ENCODE results near the gene SSBP3. TPM values are rescaled to one million over a fixed set of nuclear protein-coding genes. Genes with fewer than 3 reads are reported as not detected.

SSBP3 gene
- total RNA-seq, 1 experiment from 2014 or later = 13.6 TPM

- DNase-seq (ENCODE audit: low spot score) = no peak
Measured at GRCh38 chr1:54266908-54267307, 139.3 kb downstream of the SSBP3 start.

DNA sequence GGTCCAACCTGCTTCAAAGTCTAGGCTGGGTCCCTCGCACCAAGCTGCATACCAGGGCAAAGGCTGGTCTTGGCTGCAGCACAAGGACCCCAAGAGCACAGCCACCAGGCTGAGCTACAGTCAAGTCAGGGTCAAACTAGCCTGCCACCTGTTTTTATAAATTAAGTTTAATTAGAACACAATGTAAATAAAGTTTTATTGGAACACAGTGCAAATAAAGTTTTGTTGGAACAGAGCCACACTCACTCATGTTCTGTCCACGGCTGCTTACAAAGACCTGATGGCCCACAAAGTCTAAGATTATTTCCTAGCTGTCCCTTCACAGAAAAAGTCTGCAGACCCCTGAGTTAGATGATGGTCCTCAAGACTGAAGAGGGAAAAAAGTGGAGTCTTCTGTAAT, 140.0 kb downstream of the SSBP3 start:
- no peak for DNase-seq (ENCODE audit: low spot score)

GRCh38 chr1:54265659-54266058, 140.5 kb downstream of the SSBP3 start:
- no peak for DNase-seq (ENCODE audit: low spot score)

- no peak for DNase-seq (ENCODE audit: low spot score)
Measured at GRCh38 chr1:54265126-54265525, 141.1 kb downstream of the SSBP3 start.

GRCh38 chr1:54263601-54264226, 142.5 kb downstream of the SSBP3 start:
- no peak for DNase-seq (ENCODE audit: low spot score)

DNA sequence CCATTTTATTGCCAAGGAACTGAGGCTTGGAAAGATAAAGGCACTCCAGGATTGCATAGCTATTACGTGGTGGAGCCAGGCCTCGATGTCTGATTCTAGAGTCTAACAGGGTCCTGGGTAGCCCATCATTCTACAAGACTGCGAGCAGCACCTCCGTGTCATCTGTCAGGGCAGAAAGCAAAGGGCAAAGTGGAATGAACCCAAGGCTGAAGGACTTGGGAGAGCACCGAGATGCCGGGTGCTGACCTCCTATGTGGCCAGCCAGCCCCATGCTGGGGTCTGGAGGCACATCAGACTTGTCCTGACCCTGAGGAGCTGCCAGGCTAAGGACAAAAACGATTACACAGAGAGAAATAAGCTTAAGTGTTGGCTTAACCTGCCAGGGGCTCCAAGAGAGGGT, 143.9 kb downstream of the SSBP3 start:
- DNase-seq (ENCODE audit: low spot score) = no peak

DNA sequence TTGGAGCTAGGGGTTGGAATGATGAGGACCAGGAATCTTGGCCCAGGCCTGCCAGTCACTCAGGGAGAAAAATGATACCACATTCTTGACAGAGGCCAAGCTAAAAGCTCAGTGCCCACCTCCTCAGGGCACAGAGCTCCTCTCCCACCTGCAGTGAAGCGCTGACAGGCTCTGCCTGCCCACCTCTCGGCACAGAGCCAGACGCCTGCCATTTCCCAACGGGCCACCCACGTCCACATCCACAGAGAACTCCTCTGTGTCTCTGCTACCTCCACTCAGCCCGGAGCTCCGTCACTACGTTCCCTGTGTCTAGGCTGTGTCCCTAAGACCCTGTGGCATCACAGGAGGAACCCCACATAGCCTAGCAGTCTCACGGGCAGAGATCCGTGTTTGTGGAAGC, 145.4 kb downstream of the SSBP3 start:
- DNase-seq (ENCODE audit: low spot score) = no peak

DNA sequence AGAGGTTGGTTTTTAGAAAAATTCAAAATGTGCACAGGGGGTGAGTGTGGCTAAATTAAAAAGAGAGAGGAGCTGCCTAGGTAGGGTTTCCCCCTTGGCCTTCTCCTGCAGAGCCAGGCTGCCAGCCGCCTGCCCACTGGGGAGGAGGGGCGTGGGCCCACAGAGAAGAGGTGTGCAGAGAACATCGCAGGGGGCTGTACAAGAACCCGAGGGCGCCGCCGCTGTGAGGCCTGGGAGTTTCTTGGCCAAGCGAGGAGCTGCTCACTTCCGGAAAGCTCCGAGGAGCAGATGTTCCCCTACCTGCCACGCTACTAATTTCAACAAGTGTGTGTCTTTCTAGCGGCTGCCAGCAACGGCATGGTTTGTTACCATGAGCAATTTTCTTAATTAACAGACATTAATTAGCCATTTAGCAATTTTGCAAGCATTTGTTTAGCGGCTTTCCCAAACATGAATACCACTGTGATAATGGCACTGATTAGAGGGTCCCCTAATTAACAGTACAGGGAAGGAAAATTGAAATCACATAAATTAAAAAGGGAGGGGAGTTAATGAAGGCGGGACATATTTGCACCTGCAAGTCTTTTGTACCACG, 146.6 kb downstream of the SSBP3 start:
- DNase-seq (ENCODE audit: low spot score) = no peak

- DNase-seq (ENCODE audit: low spot score) = no peak
Measured at GRCh38 chr1:54257876-54258275, 148.3 kb downstream of the SSBP3 start.

DNA sequence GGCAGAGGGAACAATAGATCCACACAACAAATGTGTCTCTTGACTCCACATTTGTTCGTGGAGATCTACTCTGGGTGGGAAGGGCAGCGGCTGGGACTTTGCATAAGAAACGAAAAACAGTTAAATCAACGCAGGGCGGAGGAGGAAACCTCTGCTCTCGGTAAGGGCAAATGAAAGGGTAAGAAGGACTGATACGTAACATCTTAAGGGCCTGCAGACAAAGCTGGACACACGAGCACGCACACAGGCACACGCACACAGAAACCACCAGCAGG, 148.9 kb downstream of the SSBP3 start:
- no peak for DNase-seq (ENCODE audit: low spot score)

GRCh38 chr1:54256522-54257345, 149.5 kb downstream of the SSBP3 start:
- no peak for DNase-seq (ENCODE audit: low spot score)

- DNase-seq (ENCODE audit: low spot score) = peak; percentile 72
Measured at GRCh38 chr1:54255026-54255702, 151.0 kb downstream of the SSBP3 start.

DNA sequence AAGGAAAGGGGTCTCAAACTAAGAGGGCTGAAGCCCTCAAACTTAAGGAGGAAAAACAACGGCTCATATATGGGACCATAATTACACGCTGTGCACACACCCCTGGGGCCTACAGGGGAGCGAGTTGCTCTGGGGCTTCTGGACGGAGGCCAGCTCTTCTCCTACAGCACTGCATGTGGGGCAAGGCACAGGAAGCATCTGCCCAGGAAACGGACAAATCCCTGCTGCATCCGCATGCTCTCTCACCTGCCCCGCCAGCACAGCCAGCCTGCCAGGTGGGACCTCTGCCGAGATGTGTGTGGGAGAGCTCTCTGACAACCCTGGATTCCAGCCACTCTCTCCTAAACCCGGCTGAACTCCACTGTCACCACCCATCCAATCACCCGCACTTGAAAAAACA, 152.1 kb downstream of the SSBP3 start:
- DNase-seq (ENCODE audit: low spot score) = peak; percentile 60

DNA sequence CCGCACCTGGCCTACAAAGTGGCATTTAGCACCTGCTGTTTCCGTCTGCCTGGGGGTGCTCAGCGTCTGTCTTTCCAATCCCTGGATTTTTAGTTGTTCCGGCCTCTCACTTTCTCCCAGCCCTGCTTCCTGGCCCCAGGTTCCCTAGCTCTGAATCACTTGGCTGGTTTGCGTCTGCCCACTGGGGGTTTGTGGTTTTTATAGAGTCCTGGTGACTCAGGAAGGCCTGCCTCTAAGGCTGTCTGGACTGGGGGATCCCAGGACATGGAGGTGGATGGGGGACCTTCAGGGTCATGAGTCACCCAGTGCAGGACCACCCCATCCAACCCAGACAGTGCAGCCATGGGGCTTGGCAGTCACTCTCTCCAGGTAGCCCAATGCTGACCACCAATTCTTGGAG, 152.7 kb downstream of the SSBP3 start:
- DNase-seq (ENCODE audit: low spot score) = peak; percentile 90

DNA sequence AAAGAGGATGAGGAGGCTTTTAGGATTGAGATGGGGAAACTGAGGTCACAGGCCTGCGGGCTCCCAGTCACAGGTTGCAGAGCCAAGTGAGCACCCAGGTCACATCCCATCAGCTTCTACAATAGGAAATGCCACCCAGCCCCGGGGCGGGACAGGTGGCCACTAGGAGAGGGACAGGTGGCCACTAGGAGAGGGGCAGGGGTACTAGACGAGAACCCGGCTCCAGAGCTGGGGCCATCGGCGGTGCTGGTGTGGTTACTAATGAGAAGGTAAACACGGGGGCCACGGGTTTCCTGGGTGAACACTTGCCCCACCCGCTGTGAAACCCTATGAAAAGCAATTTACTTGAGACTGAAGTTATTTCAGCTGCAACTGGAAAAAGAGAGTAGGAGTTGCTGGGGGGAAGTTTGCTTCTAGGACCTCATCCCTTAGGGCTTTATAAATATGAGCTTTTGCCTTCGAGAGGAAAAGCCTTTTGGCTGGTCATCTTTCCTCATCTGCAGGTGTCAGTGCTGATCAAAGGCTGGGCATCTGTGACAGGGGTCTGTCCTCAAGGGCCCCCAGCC, 153.7 kb downstream of the SSBP3 start:
- DNase-seq (ENCODE audit: low spot score) = no peak

GRCh38 chr1:54250670-54251069, 155.5 kb downstream of the SSBP3 start:
- no peak for DNase-seq (ENCODE audit: low spot score)

DNA sequence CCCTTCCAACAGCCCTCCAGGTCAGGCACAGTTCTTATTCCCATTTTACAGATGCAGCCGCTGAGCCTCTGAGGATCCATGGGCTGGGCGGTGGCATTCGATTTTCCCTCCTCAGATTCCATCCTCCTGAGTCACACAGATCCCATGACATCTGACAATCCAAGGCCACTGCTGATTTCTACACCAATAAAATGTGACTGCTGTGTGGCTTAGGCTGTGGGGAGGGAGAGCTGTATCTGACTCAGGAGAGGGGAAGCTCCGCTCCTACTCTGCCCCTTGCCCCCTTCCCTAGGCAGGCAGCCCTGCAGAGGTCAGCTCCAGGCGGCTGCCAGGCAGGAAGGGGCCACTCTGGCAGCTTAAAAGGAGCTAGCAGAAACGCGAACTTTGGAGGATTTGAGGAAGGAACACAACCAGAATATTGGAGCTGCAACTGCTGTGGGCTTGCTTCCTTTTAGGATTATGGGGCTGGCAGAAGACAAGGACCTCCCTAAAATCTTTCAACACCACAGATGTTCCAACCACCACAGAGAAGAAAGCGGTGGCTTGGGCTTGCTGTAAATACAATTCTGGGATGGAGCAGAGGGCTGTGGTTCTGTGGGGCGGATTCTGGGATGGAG, 156.3 kb downstream of the SSBP3 start:
- DNase-seq (ENCODE audit: low spot score) = peak; percentile 76

- DNase-seq (ENCODE audit: low spot score) = no peak
Measured at GRCh38 chr1:54248966-54249365, 157.2 kb downstream of the SSBP3 start.

- no peak for DNase-seq (ENCODE audit: low spot score)
Measured at GRCh38 chr1:54247863-54248515, 158.2 kb downstream of the SSBP3 start.

DNA sequence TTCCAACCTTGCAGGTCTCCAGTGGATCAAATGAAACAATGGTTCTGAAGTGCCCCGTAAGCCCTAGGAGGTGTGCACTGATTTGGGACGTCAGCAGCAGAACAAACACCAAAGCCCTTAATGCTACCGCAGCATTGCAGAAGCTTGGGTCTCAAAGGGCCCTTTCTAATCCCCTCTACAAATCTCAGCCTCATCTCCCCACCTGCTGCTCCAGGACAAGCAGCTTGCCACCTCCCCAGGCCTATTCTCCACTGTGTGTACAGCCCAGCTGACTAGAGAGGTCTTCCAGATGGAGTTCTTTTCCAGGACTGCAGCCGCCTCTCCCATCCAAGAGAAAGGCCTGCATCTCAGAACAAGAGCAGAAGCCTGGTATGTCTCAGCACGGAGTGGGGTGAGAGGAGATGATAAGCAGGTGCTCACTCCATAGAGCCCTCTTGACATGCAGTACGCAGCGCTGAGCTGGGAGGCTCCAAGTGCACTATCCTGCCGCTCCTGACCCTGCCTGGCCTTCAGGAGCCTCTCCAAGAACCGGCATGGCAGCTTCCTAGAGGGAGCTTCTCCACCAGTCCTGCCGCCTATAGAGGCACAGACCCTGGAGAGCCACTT, 160.0 kb downstream of the SSBP3 start:
- no peak for DNase-seq (ENCODE audit: low spot score)

GRCh38 chr1:54245501-54245900, 160.7 kb downstream of the SSBP3 start:
- DNase-seq (ENCODE audit: low spot score) = peak; percentile 42
